Measurements from ENCODE around the gene HORMAD2. TPM values are rescaled to one million over a fixed set of nuclear protein-coding genes. Genes with fewer than 3 reads are reported as not detected.
"Not testable (repeated sequence)": the region's sequence is repeated elsewhere in the genome, so short reads cannot be mapped to it uniquely, and the experiment has no call there.

Gene HORMAD2
- polyA plus RNA-seq, 1 experiment, result not detected

- peaks cover 10% of the 10 kb centered on the region for H3K27me3 ChIP-seq (ENCODE audit: control insufficient read depth, insufficient read depth, low read length)
- no peak overlapping the region for H3K4me3 ChIP-seq (ENCODE audit: low read depth, low read length)
- ChIA-PET POLR2A (no interaction called here), CTCF (interaction anchor here (0.6 to 1.2 kb wide), 2 partner anchors 62 to 327 kb away, joined by 3 to 4 read pairs; no protein-coding TSS in a partner anchor)
- no peak for DNase-seq (ENCODE audit: low read depth)
- TF ChIP-seq, protein P1, sequence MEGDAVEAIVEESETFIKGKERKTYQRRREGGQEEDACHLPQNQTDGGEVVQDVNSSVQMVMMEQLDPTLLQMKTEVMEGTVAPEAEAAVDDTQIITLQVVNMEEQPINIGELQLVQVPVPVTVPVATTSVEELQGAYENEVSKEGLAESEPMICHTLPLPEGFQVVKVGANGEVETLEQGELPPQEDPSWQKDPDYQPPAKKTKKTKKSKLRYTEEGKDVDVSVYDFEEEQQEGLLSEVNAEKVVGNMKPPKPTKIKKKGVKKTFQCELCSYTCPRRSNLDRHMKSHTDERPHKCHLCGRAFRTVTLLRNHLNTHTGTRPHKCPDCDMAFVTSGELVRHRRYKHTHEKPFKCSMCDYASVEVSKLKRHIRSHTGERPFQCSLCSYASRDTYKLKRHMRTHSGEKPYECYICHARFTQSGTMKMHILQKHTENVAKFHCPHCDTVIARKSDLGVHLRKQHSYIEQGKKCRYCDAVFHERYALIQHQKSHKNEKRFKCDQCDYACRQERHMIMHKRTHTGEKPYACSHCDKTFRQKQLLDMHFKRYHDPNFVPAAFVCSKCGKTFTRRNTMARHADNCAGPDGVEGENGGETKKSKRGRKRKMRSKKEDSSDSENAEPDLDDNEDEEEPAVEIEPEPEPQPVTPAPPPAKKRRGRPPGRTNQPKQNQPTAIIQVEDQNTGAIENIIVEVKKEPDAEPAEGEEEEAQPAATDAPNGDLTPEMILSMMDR (IDR thresholded peaks at IDR 0.05; ENCODE audit: insufficient read depth, low read depth, low read length), result no peak
- no peaks in the 10 kb centered on the region for H3K36me3 ChIP-seq (ENCODE audit: control insufficient read depth, insufficient read depth, low read length)
Measured at GRCh38 chr22:30078320-30079311, 1.6 kb upstream of the HORMAD2 start.

GRCh38 chr22:30080805-30081204 lies 541 bp downstream of the HORMAD2 start:
- Histone ChIP-seq H3K36me3 (ENCODE audit: control insufficient read depth, insufficient read depth, low read length) (no peaks in the 10 kb centered on the region), H3K27me3 (ENCODE audit: control insufficient read depth, insufficient read depth, low read length) (peaks cover 4% of the 10 kb centered on the region), H3K4me3 (ENCODE audit: low read depth, low read length) (no peak overlapping the region)
- TF ChIP-seq, protein P1 (IDR thresholded peaks at IDR 0.05; ENCODE audit: insufficient read depth, low read depth, low read length), result no peak
- DNase-seq (ENCODE audit: low read depth), result no peak
- ChIA-PET POLR2A (no interaction called here), CTCF (interaction anchor here (0.6 to 1.5 kb wide), 2 partner anchors 8 to 12 kb away, joined by 3 read pairs; no protein-coding TSS in a partner anchor)

- TF ChIP-seq, protein P1 (IDR thresholded peaks at IDR 0.05; ENCODE audit: insufficient read depth, low read depth, low read length), result no peak
- DNase-seq (ENCODE audit: low read depth), result no peak
- no peak overlapping the region for H3K4me3 ChIP-seq (ENCODE audit: low read depth, low read length)
- POLR2A ChIA-PET, result no interaction called here
- CTCF ChIA-PET, result interaction anchor here (0.6 to 1.8 kb wide), 3 partner anchors 81 to 451 kb away, joined by 3 to 11 read pairs (median 3); no protein-coding TSS in a partner anchor
- H3K36me3 ChIP-seq (ENCODE audit: control insufficient read depth, insufficient read depth, low read length), result no peaks in the 10 kb centered on the region
- H3K27me3 ChIP-seq (ENCODE audit: control insufficient read depth, insufficient read depth, low read length), result peaks cover 3% of the 10 kb centered on the region; the same call in 1 of the 2 replicates
Measured at GRCh38 chr22:30086496-30086895, 6.2 kb downstream of the HORMAD2 start.

DNA sequence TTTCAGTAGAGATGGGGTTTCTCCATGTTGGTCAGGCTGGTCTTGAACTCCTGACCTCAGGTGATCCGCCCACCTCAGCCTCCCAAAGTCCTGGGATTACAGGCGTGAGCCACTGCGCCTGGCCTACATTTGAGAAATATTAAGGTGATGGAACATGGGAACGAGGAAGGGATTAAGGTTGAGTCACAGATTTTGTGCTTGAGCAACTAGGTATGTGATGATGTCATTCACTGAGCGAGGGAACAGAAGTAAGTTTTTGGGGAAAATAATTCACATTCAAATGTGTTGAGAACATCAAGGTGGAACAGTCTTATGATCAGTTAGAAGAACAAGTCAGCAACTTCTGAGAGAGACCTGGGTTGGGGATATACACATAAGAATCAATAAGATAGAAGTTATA lies 6.8 kb downstream of the HORMAD2 start:
- H3K27me3 ChIP-seq (ENCODE audit: control insufficient read depth, insufficient read depth, low read length); DNase-seq (ENCODE audit: low read depth); H3K36me3 ChIP-seq (ENCODE audit: control insufficient read depth, insufficient read depth, low read length); H3K4me3 ChIP-seq (ENCODE audit: low read depth, low read length); POLR2A ChIA-PET: not testable (repeated sequence)
- CTCF ChIA-PET, result interaction anchor here (0.6 kb wide), 1 partner anchor 17 kb away, joined by 3 read pairs; no protein-coding TSS in a partner anchor

DNA sequence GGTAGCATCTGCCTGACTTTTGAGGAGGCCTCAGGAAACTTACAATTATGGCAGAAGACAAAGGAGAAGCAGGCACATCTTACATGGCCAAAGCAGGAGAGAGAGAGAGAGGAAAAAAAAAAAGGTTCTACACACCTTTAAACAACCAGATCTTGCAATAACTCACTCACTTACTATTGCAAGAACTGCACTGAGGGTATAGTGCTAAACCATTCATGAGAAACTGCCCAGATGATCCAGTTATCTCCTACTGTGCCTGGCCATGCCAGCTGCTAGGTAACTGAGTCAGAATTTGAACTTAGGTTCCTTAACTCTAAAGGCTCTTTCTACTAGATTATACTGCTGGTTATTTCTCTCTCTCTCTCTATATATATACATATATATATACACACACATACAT lies 7.3 kb downstream of the HORMAD2 start:
- DNase-seq (ENCODE audit: low read depth), result no peak
- TF ChIP-seq, protein P1 (IDR thresholded peaks at IDR 0.05; ENCODE audit: insufficient read depth, low read depth, low read length), result no peak
- CTCF ChIA-PET, result interaction anchor here (0.6 kb wide), 1 partner anchor 16 kb away, joined by 3 read pairs; no protein-coding TSS in a partner anchor
- POLR2A ChIA-PET, result no interaction called here
- Histone ChIP-seq H3K36me3 (ENCODE audit: control insufficient read depth, insufficient read depth, low read length) (no peaks in the 10 kb centered on the region), H3K4me3 (ENCODE audit: low read depth, low read length) (no peak overlapping the region), H3K27me3 (ENCODE audit: control insufficient read depth, insufficient read depth, low read length) (peaks cover 3% of the 10 kb centered on the region; the same call in 1 of the 2 replicates)
